HL-60/S4 treated with phorbol 12-myristate 13-acetate at 8.2 ng/mL for 4 days and 3 days (cell line): Measurements from ENCODE around the gene ELMO1.

Experiments used
- in situ Hi-C: fragments of 300-500 bp; cut with MboI; formaldehyde crosslinking; loops from 2 replicates; pipeline ENCODE4 v1.15.0; 2022; ENCODE audit warnings: low sequenced_read_pairs

The ELMO1 gene

DNA sequence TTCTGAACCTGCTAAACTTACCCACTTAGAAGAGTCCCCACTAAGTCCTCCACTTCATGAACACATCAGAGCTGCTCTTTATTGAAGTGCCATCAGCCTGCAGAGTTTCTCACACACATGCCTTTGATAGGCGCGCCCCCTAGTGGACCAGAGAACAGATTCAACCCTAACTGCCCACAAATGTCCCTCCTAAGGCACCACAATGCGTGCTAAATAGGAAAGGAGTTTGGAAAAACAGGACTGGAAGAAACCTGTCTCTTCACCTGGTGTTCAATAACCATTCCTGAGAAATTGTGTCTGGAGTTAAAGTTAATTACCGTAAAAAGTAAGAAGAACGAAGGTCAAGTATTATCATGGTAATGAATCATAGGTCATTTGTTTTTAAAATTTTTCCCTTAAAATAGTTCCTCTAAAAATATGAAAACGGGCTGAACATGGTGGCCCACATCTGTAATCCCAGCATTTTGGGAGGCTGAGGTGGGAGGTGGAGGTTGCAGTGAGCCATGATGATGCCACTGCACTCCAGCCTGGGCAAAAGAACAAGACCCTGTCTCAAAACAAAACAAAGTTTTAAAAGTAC, 249.7 kb downstream of the ELMO1 start:
- in situ Hi-C loops = loop anchor here (25.0 kb wide), 1 partner anchor 237 kb away; no protein-coding TSS in a partner anchor

- in situ Hi-C loops = loop anchor here (25.0 kb wide), 1 partner anchor 236 kb away; no protein-coding TSS in a partner anchor
Observed at GRCh38 chr7:37198041-37198905, 250.4 kb downstream of the ELMO1 start.

DNA sequence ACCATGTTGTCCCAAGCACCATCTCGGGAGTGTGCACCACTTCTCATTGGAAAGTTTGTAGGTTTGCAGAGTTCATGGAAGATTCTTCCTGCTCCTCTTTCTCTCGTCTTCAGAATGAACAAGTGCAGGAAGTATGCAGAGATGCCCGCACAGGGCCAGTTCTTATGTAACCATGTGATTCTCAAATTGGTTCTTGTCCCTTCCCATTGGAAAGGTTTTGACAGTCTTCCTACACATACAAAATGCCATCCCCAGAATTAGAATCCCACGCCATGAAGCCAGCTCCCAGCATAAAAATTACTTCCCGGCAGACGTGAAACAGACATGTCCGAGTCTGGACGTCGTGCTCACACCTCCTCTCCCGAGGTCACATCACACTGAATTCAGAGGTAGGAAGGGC, 251.6 kb downstream of the ELMO1 start:
- in situ Hi-C loops = loop anchor here (25.0 kb wide), 1 partner anchor 235 kb away; no protein-coding TSS in a partner anchor

- in situ Hi-C loops = loop anchor here (25.0 kb wide), 1 partner anchor 234 kb away; no protein-coding TSS in a partner anchor
Observed at GRCh38 chr7:37196676-37197075, 252.0 kb downstream of the ELMO1 start.

GRCh38 chr7:37195388-37195787, 253.3 kb downstream of the ELMO1 start:
- in situ Hi-C loops = loop anchor here (25.0 kb wide), 1 partner anchor 233 kb away; no protein-coding TSS in a partner anchor

GRCh38 chr7:37194943-37195342, 253.7 kb downstream of the ELMO1 start:
- in situ Hi-C loops = loop anchor here (25.0 kb wide), 1 partner anchor 233 kb away; no protein-coding TSS in a partner anchor

GRCh38 chr7:37193775-37194135, 254.9 kb downstream of the ELMO1 start:
- in situ Hi-C loops = loop anchor here (25.0 kb wide), 1 partner anchor 231 kb away; no protein-coding TSS in a partner anchor

GRCh38 chr7:37193087-37193774, 255.4 kb downstream of the ELMO1 start:
- in situ Hi-C loops = loop anchor here (25.0 kb wide), 1 partner anchor 231 kb away; no protein-coding TSS in a partner anchor

DNA sequence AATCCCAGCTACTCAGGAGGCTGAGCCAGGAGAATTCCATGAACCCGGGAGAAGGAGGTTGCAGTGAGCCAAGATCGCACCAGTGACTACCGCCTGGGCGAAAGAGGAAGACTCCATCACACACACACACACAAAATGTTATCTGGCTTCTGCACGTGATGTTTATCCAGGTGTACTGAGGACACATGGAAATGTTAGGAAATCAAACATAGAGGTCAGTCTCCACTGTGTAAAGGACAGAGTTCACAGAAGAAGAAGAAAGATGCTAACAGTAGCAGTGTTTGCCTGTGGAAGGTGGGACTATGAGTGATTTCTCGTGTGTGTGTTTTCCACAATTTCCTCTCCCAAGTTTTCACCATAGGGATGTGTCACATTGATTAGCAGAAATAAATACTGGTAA, 256.9 kb downstream of the ELMO1 start:
- in situ Hi-C loops = loop anchor here (25.0 kb wide), 1 partner anchor 229 kb away; no protein-coding TSS in a partner anchor

- in situ Hi-C loops = loop anchor here (25.0 kb wide), 1 partner anchor 225 kb away; no protein-coding TSS in a partner anchor
Observed at GRCh38 chr7:37187179-37187578, 261.5 kb downstream of the ELMO1 start.

DNA sequence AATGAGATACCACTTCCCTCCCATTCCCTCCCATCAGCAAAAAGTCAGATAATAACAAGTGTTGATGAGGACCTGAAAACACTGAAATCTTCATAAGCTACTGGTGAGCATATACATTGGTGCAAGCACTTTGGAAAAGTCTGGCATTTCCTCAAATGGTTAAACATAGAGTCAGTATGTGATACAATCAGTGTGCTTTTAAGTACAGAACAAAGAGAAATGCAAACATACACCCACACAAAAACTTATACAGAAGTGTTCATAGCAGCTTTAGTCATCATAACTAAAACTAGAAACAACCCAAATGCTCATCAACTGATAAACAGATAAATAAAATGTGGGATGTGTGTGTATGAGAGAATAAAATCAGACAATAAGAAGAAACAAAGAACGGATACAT, 261.9 kb downstream of the ELMO1 start:
- in situ Hi-C loops = loop anchor here (25.0 kb wide), 1 partner anchor 224 kb away; no protein-coding TSS in a partner anchor

- in situ Hi-C loops = loop anchor here (25.0 kb wide), 1 partner anchor 219 kb away; no protein-coding TSS in a partner anchor
Observed at GRCh38 chr7:37181550-37181932, 267.1 kb downstream of the ELMO1 start.

- in situ Hi-C loops = loop anchor here (25.0 kb wide), 1 partner anchor 219 kb away; no protein-coding TSS in a partner anchor
Observed at GRCh38 chr7:37180828-37181549, 267.7 kb downstream of the ELMO1 start.

DNA sequence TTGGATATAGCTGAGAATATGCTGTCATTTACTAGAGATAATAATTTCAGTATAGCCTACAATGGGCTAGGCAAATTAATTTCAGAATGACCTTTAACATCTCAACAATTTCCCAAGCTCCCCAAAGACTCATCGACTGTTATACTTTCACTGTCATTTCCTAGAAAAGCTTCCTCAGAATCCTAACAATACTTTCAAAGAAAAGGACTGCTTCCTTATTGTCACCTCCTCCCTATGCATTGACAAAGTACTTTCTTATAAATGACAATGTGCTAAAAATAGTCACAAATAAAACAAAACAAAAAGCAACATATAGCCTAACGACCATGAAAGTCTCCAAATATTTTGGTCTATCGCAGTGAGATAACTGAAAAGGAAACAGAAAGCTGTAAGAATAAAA, 272.6 kb downstream of the ELMO1 start:
- in situ Hi-C loops = loop anchor here (25.0 kb wide), 1 partner anchor 214 kb away; no protein-coding TSS in a partner anchor

- in situ Hi-C loops = no loop called here
Observed at GRCh38 chr7:37174460-37174859, 274.2 kb downstream of the ELMO1 start.

DNA sequence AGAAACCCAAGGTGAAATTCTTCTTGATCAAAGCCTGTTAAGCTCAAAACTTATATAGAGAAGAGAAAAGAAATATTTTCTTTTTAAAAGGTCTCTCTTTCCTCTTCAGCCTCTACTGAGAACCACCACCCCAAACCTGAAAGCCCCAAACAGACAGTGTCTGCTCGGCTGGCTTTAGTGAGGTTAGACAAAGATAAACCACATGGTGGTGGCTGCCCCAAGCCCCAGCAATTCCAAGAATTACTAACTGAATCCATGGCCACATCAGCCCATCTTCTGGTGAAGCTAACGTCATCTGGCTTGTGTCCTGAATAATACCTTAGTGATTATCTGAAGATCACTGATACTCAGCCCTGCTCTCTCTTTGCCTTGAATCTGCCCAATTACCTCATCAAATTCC, 275.0 kb downstream of the ELMO1 start:
- in situ Hi-C loops = no loop called here

DNA sequence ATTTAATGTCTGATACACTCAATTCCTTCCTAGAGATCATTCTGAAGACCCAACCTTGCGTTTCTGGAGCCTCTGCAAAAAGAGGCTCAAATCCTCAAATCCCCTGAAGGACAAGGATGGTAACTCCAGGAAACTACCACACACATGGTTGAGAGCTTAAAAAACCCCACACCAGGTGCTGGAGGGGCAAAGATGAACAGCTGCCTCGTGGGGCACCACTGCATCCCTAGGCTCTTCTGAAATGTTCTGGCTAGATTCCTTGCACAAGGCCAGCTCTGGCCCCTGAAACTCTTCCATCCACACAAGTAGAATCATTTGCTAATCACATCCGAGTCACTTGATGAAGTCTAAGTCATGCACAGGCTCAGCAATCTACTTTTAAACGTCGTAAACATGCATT, 286.6 kb downstream of the ELMO1 start:
- in situ Hi-C loops = no loop called here

DNA sequence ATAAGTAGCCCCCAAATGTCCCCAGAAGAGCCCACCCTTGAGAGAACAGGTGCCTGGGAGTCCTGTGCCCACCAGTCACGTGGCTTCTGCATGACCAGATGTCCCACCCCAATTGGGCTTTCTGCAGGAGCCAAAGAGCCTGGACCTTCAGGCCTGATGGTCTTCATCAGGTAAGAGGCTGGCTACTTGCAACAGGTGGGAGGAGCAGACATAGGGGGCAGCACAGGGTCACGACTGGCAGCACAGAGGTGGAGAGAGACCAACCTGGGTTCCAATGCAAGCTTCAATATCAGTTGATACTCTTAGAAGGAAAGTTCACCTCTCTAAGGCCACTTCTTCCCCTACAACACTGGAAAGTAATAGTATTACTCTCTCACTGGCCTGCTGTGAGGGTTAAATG, 288.0 kb downstream of the ELMO1 start:
- in situ Hi-C loops = no loop called here

GRCh38 chr7:37153376-37153775, 295.3 kb downstream of the ELMO1 start:
- in situ Hi-C loops = no loop called here

- in situ Hi-C loops = no loop called here
Observed at GRCh38 chr7:37151741-37152413, 296.8 kb downstream of the ELMO1 start.
